H9 (cell line): Measurements from ENCODE around the gene LDLRAD4. TPM values are rescaled to one million over a fixed set of nuclear protein-coding genes. Genes with fewer than 3 reads are reported as not detected.
A peak's percentile ranks its signal among the peaks of the same experiment; 100 is the strongest.

Experiments used
- DNase-seq: peaks from one replicate; pipeline ENCODE4 v3.0.0-alpha.2; 2017
- H2AFZ ChIP-seq: one replicate; pipeline ENCODE4 v1.6.1; 2013; ENCODE audit warnings: mild to moderate bottlenecking, low read length, control low read depth, moderate library complexity
- H2AK5ac ChIP-seq: 2 replicates; pipeline ENCODE4 v1.6.1; 2013; ENCODE audit warnings: low read length, control low read depth, mixed read lengths; ENCODE audit not compliant: insufficient read length
- H2BK120ac ChIP-seq: one replicate; pipeline ENCODE4 v1.6.1; 2013; ENCODE audit warnings: low read depth, mild to moderate bottlenecking, low read length, control low read depth, inconsistent platforms; ENCODE audit not compliant: poor library complexity, severe bottlenecking
- H2BK12ac ChIP-seq: 2 replicates; pipeline ENCODE4 v1.6.1; 2013; ENCODE audit warnings: low read length, control low read depth, mixed read lengths, low read depth; ENCODE audit not compliant: insufficient read length
- H2BK15ac ChIP-seq: 2 replicates; pipeline ENCODE4 v1.6.1; 2013; ENCODE audit warnings: low read depth, low read length, control low read depth
- H2BK20ac ChIP-seq: one replicate; pipeline ENCODE4 v1.6.1; 2013; ENCODE audit warnings: low read depth, mild to moderate bottlenecking, low read length, control low read depth, inconsistent platforms; ENCODE audit not compliant: poor library complexity, severe bottlenecking
- H2BK5ac ChIP-seq: 2 replicates; pipeline ENCODE4 v1.6.1; 2013; ENCODE audit warnings: low read length, control low read depth, mixed read lengths; ENCODE audit not compliant: insufficient read length
- H3K14ac ChIP-seq: 2 replicates; pipeline ENCODE4 v1.6.1; 2013; ENCODE audit warnings: low read length, control low read depth; ENCODE audit not compliant: insufficient read depth
- H3K18ac ChIP-seq: 2 replicates; pipeline ENCODE4 v1.6.1; 2013; ENCODE audit warnings: low read depth, mild to moderate bottlenecking, mixed read lengths, low read length, control low read depth; ENCODE audit not compliant: insufficient read length
- H3K23ac ChIP-seq: 2 replicates; pipeline ENCODE4 v1.6.1; 2013; ENCODE audit warnings: low read length, control low read depth, mixed read lengths, low read depth; ENCODE audit not compliant: insufficient read length
- H3K23me2 ChIP-seq: 2 replicates; pipeline ENCODE4 v1.6.1; 2013; ENCODE audit warnings: low read depth, mild to moderate bottlenecking, mixed read lengths, low read length, control low read depth; ENCODE audit not compliant: insufficient read length, poor library complexity, severe bottlenecking
- H3K27ac ChIP-seq: 2 replicates; pipeline ENCODE4 v1.5.1; 2013; ENCODE audit warnings: low read length, control low read depth, mixed read lengths, low read depth; ENCODE audit not compliant: insufficient read length
- H3K27me3 ChIP-seq: 2 replicates; pipeline ENCODE4 v1.6.1; 2013; ENCODE audit warnings: low read length, control low read depth, inconsistent platforms; ENCODE audit not compliant: insufficient read depth
- H3K4ac ChIP-seq: 2 replicates; pipeline ENCODE4 v1.6.1; 2013; ENCODE audit warnings: low read depth, mild to moderate bottlenecking, control low read depth, inconsistent platforms, low read length, moderate library complexity
- H3K4me1 ChIP-seq: 2 replicates; pipeline ENCODE4 v1.6.1; 2013; ENCODE audit warnings: low read length, control low read depth, inconsistent platforms; ENCODE audit not compliant: insufficient read depth
- H3K4me2 ChIP-seq: 2 replicates; pipeline ENCODE4 v1.6.1; 2013; ENCODE audit warnings: low read length, control low read depth, mixed read lengths; ENCODE audit not compliant: insufficient read length, insufficient read depth
- H3K56ac ChIP-seq: 2 replicates; pipeline ENCODE4 v1.6.1; 2013; ENCODE audit warnings: low read depth, mild to moderate bottlenecking, mixed read lengths, low read length, control low read depth; ENCODE audit not compliant: insufficient read length
- H3K79me1 ChIP-seq: 2 replicates; pipeline ENCODE4 v1.6.1; 2013; ENCODE audit warnings: low read depth, mild to moderate bottlenecking, moderate library complexity, low read length, control low read depth, inconsistent platforms; ENCODE audit not compliant: insufficient read depth, poor library complexity, severe bottlenecking
- H3K79me2 ChIP-seq: 2 replicates; pipeline ENCODE4 v1.6.1; 2013; ENCODE audit warnings: low read length, control low read depth, inconsistent platforms; ENCODE audit not compliant: insufficient read depth
- H3K9ac ChIP-seq: 2 replicates; pipeline ENCODE4 v1.6.1; 2013; ENCODE audit warnings: low read length, control low read depth, mixed read lengths; ENCODE audit not compliant: insufficient read length; ENCODE audit errors: extremely low read depth
- H3K9me3 ChIP-seq: one replicate; pipeline ENCODE4 v1.6.1; 2013; ENCODE audit warnings: low read depth, low read length, inconsistent platforms; ENCODE audit not compliant: control insufficient read depth
- H3T11ph ChIP-seq: one replicate; pipeline ENCODE4 v1.6.1; 2013; ENCODE audit warnings: mild to moderate bottlenecking, low read length, control low read depth, inconsistent platforms
- H4K20me1 ChIP-seq: one replicate; pipeline ENCODE4 v1.6.1; 2013; ENCODE audit not compliant: control insufficient read depth, insufficient read length, insufficient read depth
- H4K5ac ChIP-seq: 2 replicates; pipeline ENCODE4 v1.6.1; 2013; ENCODE audit warnings: low read depth, mild to moderate bottlenecking, mixed read lengths, low read length, control low read depth; ENCODE audit not compliant: insufficient read length
- H4K8ac ChIP-seq: replicated peaks from 2 replicates; pipeline ENCODE4 v1.6.1; 2013; ENCODE audit warnings: low read length, control low read depth, mixed read lengths, low read depth; ENCODE audit not compliant: insufficient read length
- H4K91ac ChIP-seq: 2 replicates; pipeline ENCODE4 v1.6.1; 2013; ENCODE audit warnings: low read depth, mild to moderate bottlenecking, moderate library complexity, mixed read lengths, low read length, control low read depth; ENCODE audit not compliant: insufficient read length
- H3K27ac Mint-ChIP-seq, 3 experiments: 2 replicates in 2 of 3; 3 replicates in 1 of 3; pipeline ENCODE4 v1.8.0; 2020 to 2021; ENCODE audit warnings: mixed read lengths in 3 of 3, mild to moderate bottlenecking in 1 of 3, moderate library complexity in 1 of 3
- H3K27me3 Mint-ChIP-seq: 2 replicates; pipeline ENCODE4 v1.8.0; 2021; ENCODE audit warnings: low read depth, mild to moderate bottlenecking, moderate library complexity, mixed read lengths
- H3K36me3 Mint-ChIP-seq, 3 experiments: 2 replicates in 2 of 3; 3 replicates in 1 of 3; pipeline ENCODE4 v1.8.0; 2020 to 2021; ENCODE audit warnings: low read depth in 3 of 3, mixed read lengths in 3 of 3; ENCODE audit not compliant: insufficient read depth in 1 of 3
- H3K4me1 Mint-ChIP-seq, 2 experiments: 2 replicates each; pipeline ENCODE4 v1.8.0; 2020; ENCODE audit warnings: mixed read lengths in 2 of 2
- H3K4me3 Mint-ChIP-seq, 2 experiments: 2 replicates in 1 of 2; 3 replicates in 1 of 2; pipeline ENCODE4 v1.8.0; 2020 to 2021; ENCODE audit warnings: mild to moderate bottlenecking in 2 of 2, mixed read lengths in 2 of 2, moderate library complexity in 1 of 2
- H3K9me3 Mint-ChIP-seq, 2 experiments: 2 replicates in 1 of 2; 3 replicates in 1 of 2; pipeline ENCODE4 v1.8.0; 2020; ENCODE audit warnings: mild to moderate bottlenecking in 2 of 2, mixed read lengths in 2 of 2, moderate library complexity in 1 of 2
- WGBS: extraction: QIAGEN DNeasy Blood & Tissue Kit; methylation state at CpG from one replicate; pipeline ENCODE4 v1.1.7; 2013; ENCODE audit warnings: missing lambda C conversion rate, low lambda C conversion rate, mixed read lengths; ENCODE audit not compliant: insufficient read length; ENCODE audit errors: extremely low coverage; 5-methylcytosine and 5-hydroxymethylcytosine counted together
- total RNA-seq: library from RNA; stranded (reverse); gene quantifications from 2 replicates; pipeline ENCODE4 v1.2.1, GENCODE V29; 2021
- TF ChIP-seq, protein P1 (sequence below): fragments of 200-600 bp; sonication (generic); conservative IDR thresholded peaks from 3 replicates; pipeline ENCODE4 v1.8.0; 2021; ENCODE audit warnings: antibody characterized with exemption, mild to moderate bottlenecking

Gene LDLRAD4
- total RNA-seq, 1 experiment from 2014 or later: 3.9 TPM

DNA sequence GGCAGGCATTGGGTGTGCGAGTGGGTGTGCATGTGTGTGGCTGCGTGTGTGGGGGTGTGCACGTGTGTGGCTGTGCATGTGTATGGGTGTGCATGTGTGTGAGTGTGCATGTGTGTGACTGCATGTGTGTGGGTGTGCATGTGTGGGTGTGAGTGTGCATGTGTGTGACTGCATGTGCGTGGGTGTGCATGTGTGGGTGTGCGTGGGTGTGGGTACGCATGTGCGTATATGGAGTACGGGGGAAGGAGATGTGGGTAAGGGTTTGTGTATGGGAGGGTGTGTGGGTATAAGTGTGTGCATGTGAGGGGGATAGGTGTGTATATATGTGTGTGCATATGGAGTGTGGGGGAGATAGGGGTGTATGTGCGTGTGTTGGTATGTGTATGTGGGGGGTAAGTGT lies 371.4 kb downstream of the LDLRAD4 start:
- no peak overlapping the region for H2BK12ac ChIP-seq
- H3K14ac ChIP-seq: peak overlapping the region; percentile 21; the same call in 1 of the 2 replicates
- Mint-ChIP-seq H3K4me3 (no peak overlapping the region), H3K4me1 (peaks cover 0 to 2% of the 10 kb centered on the region in 2 experiments; a peak in 1 of 4 replicates), H3K27me3 (no peaks in the 10 kb centered on the region), H3K9me3 (peaks cover 0 to 2% of the 10 kb centered on the region in 2 experiments; a peak in 1 of 5 replicates), H3K36me3 (no peaks in the 10 kb centered on the region), H3K27ac (no peak overlapping the region)
- no peaks in the 10 kb centered on the region for H3K79me2 ChIP-seq
- no peak overlapping the region for H2AK5ac ChIP-seq
- H2AFZ ChIP-seq: no peak overlapping the region
- H2BK20ac ChIP-seq: no peak overlapping the region
- peak overlapping the region; percentile 12 for H3K56ac ChIP-seq
- H3K18ac ChIP-seq: peak overlapping the region; percentile 47
- H2BK5ac ChIP-seq: no peak overlapping the region
- no peak overlapping the region for H2BK15ac ChIP-seq
- H3T11ph ChIP-seq: no peak overlapping the region
- H3K9me3 ChIP-seq: no peaks in the 10 kb centered on the region
- no peaks in the 10 kb centered on the region for H3K4me1 ChIP-seq
- H4K20me1 ChIP-seq: peaks cover 5% of the 10 kb centered on the region
- H3K4me2 ChIP-seq: no peak overlapping the region
- H3K27me3 ChIP-seq: no peaks in the 10 kb centered on the region
- no peak overlapping the region for H4K91ac ChIP-seq
- no peak overlapping the region for H3K27ac ChIP-seq
- no peaks in the 10 kb centered on the region for H3K79me1 ChIP-seq
- no peak overlapping the region for H3K9ac ChIP-seq
- DNase-seq: no peak
- H3K4ac ChIP-seq: no peak overlapping the region
- no peak overlapping the region for H4K5ac ChIP-seq
- WGBS: 100% methylated on average over 5 of the region's 9 CpGs
- TF ChIP-seq, protein P1, sequence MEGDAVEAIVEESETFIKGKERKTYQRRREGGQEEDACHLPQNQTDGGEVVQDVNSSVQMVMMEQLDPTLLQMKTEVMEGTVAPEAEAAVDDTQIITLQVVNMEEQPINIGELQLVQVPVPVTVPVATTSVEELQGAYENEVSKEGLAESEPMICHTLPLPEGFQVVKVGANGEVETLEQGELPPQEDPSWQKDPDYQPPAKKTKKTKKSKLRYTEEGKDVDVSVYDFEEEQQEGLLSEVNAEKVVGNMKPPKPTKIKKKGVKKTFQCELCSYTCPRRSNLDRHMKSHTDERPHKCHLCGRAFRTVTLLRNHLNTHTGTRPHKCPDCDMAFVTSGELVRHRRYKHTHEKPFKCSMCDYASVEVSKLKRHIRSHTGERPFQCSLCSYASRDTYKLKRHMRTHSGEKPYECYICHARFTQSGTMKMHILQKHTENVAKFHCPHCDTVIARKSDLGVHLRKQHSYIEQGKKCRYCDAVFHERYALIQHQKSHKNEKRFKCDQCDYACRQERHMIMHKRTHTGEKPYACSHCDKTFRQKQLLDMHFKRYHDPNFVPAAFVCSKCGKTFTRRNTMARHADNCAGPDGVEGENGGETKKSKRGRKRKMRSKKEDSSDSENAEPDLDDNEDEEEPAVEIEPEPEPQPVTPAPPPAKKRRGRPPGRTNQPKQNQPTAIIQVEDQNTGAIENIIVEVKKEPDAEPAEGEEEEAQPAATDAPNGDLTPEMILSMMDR: no peak
- no peak overlapping the region for H3K23ac ChIP-seq
- peaks cover 3% of the 10 kb centered on the region for H3K23me2 ChIP-seq
- H2BK120ac ChIP-seq: no peak overlapping the region
- peak overlapping the region; percentile 86 for H4K8ac ChIP-seq
